Measurements from ENCODE around the gene PELO.

PELO gene

GRCh38 chr5:52830650-52831049 is 42.9 kb downstream of the PELO start:
- DNase-seq, result no peak

DNA sequence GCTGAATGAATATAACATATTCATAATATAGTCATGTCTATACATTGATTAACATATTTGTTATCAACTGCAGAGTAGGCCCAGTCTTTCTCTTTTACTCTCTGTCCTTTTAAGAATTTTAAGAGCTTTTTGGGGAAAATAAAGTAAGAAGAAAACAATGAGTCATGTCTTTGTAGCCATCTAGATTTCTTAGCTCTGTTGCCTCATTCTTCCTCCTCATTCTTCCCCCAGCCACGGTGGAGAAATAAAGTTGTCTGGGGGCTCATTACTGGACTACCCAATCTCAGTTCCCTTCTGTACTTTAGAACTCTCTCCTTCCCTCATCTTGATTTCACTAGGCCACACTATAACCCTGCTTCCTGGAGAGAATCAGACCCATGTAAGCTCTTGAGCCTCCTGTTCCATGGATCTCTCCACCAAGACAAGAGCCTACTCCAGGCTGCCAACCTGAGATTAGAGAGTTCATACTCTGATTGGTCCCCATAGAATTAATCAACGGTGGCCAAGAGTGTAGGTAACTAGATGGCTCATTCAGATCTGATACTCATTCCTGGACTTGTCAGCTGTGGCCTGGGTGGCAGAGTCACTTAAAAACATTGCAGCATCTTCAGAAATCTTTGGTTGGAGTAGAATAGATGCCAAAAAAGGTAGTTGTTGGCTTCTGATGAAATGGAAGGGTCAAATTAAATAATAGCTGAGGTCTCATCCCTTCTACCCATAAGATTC is 44.2 kb downstream of the PELO start:
- DNase-seq, result no peak

DNA sequence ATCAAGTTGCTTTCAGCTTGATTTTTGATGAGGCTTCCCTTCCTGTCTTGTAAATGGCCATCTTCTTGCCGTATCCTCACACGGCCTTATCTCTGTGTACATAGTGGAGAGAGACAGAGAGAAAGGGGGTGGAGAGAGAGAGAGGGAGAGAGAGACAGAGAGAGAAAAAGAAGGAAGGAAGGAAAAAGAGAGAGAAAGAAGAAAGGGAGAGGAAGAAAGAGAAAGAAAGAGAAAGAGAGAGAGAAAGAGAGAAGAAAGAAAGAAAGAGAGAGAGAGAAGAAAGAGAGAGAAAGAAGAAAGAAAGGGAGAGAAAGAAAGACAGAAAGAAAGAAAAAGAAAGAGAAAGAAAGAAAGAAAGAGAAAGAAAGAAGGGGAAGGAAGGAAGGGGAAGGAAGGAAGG is 46.6 kb downstream of the PELO start:
- no peak for DNase-seq

- DNase-seq, result no peak
These were observed 49.4 kb downstream of the PELO start for GRCh38 chr5:52837068-52837467.
